Left lung (tissue), 10 donors: ENCODE data around the gene GPR26. TPM values are rescaled to one million over a fixed set of nuclear protein-coding genes. Genes with fewer than 3 reads are reported as not detected.

Experiments used
- ATAC-seq: fragments of 200-7000 bp; cut with Tn5 transposase; one replicate; pipeline ENCODE4 v1.9.1; 2020; ENCODE audit warnings: moderate library complexity
- DNase-seq, 4 donors: peaks; one replicate each; pipeline ENCODE4 v3.0.0-alpha.2; 2013 to 2020
- H3K27ac ChIP-seq, 2 donors: fragments of 200-600 bp; sonication (generic) in 1 of 2; one replicate each; pipeline versions ENCODE4 v1.5.0 to v1.8.0; 2020 to 2021
- H3K27me3 ChIP-seq, 2 donors: fragments of 200-600 bp; sonication (generic) in 1 of 2; one replicate each; pipeline versions ENCODE4 v1.5.0 to v1.8.0; 2020 to 2021
- H3K36me3 ChIP-seq, 2 donors: fragments of 200-600 bp; sonication (generic) in 1 of 2; one replicate each; pipeline versions ENCODE4 v1.5.0 to v1.8.0; 2020 to 2021
- H3K4me1 ChIP-seq, 2 donors: fragments of 200-600 bp; one replicate each; pipeline ENCODE4 v1.8.0; 2021
- H3K4me3 ChIP-seq, 2 donors: fragments of 200-600 bp; sonication (generic) in 1 of 2; one replicate each; pipeline versions ENCODE4 v1.5.0 to v1.8.0; 2020 to 2021; ENCODE audit warnings: mild to moderate bottlenecking in 1 of 2
- H3K9me3 ChIP-seq, 2 donors: fragments of 200-600 bp; sonication (generic) in 1 of 2; one replicate each; pipeline versions ENCODE4 v1.5.0 to v1.8.0; 2020 to 2021
- intact Hi-C, 2 donors: fragments of 100-400 bp; cut with DNase I; formaldehyde crosslinking; loops; one replicate each; pipeline versions ENCODE4 v1.11.2 to v1.14.2; 2022
- polyA plus RNA-seq, 6 donors: library from polyadenylated mRNA; unstranded; fragments of 120-200 nt; gene quantifications; one replicate each; pipeline ENCODE4 v1.2.1, GENCODE V29; 2013; ENCODE audit not compliant: insufficient read length in 6 of 6
- total RNA-seq, 2 donors: library from RNA; stranded (reverse); fragmentation: NEBNext Ultra II Directional; extraction: Animal tissue kit (Norgen Biotek cat#: 25700); gene quantifications; one replicate each; pipeline ENCODE4 v1.2.1, GENCODE V29; 2021
- TF ChIP-seq, protein P1 (sequence below), 2 donors: fragments of 200-600 bp; sonication (generic) in 1 of 2; IDR thresholded peaks; one replicate each; pipeline versions ENCODE4 v1.5.0 to v1.8.0; 2021; ENCODE audit warnings: antibody characterized with exemption in 2 of 2
- donor health status: DM: no; HTN: yes; CAD: no.
- donor health status: DM: no; HTN: no; CAD: no.

GPR26 gene
- total and polyA plus RNA-seq, 8 donors = 0.01 TPM; not detected in 7

DNA sequence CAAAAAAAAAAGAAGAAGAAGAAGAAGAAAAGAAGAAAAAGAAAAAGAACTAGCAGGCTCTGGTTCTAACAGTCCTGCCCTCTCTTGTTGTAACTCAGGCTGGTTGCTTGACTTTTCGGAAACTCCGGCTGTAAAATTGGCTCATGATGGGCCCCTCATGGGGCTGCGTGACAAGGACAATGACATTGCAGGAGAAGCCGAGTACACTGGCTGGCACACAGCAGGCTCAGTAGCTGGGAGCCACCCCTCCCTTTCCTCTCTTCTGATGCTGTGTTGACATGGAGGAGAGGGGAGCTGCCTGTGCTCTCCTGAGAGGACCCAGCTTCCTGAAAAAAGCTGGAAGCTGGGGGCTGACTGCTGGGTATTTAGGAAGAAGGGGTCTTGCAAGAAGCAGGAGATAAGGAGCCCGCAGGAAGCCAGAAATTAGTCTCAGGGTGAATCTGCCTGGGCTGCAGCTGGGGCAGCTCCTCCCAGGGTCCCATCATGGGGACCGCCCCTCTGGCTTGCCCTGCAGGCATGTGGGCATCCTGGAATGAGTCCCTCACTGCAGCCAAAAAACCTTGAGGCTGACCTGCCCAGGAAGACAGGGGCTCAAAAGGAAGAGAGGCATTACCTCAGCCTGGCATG, 14.6 kb upstream of the GPR26 start:
- DNase-seq (no peak), ATAC-seq (no peak)
- Histone ChIP-seq H3K4me1 (no peaks in the 10 kb centered on the region), H3K27ac (no peak overlapping the region), H3K36me3 (no peaks in the 10 kb centered on the region), H3K4me3 (no peak overlapping the region), H3K27me3 (peaks cover 0 to 23% of the 10 kb centered on the region in 2 donors), H3K9me3 (no peaks in the 10 kb centered on the region)
- intact Hi-C loops = no loop called here
- TF ChIP-seq, protein P1, sequence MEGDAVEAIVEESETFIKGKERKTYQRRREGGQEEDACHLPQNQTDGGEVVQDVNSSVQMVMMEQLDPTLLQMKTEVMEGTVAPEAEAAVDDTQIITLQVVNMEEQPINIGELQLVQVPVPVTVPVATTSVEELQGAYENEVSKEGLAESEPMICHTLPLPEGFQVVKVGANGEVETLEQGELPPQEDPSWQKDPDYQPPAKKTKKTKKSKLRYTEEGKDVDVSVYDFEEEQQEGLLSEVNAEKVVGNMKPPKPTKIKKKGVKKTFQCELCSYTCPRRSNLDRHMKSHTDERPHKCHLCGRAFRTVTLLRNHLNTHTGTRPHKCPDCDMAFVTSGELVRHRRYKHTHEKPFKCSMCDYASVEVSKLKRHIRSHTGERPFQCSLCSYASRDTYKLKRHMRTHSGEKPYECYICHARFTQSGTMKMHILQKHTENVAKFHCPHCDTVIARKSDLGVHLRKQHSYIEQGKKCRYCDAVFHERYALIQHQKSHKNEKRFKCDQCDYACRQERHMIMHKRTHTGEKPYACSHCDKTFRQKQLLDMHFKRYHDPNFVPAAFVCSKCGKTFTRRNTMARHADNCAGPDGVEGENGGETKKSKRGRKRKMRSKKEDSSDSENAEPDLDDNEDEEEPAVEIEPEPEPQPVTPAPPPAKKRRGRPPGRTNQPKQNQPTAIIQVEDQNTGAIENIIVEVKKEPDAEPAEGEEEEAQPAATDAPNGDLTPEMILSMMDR (IDR thresholded peaks at IDR 0.05) = no peak

GRCh38 chr10:123655751-123656150, 10.4 kb upstream of the GPR26 start:
- intact Hi-C loops = no loop called here
- Histone ChIP-seq H3K27me3 (peaks cover 0 to 6% of the 10 kb centered on the region in 2 donors), H3K9me3 (no peaks in the 10 kb centered on the region), H3K4me1 (no peaks in the 10 kb centered on the region), H3K4me3 (no peak overlapping the region), H3K36me3 (no peaks in the 10 kb centered on the region), H3K27ac (no peak overlapping the region)
- TF ChIP-seq, protein P1 (IDR thresholded peaks at IDR 0.05) = no peak
- no peak for ATAC-seq
- no peak for DNase-seq

- no peaks in the 10 kb centered on the region for H3K36me3 ChIP-seq
- TF ChIP-seq, protein P1 (IDR thresholded peaks at IDR 0.05) = no peak
- no peak overlapping the region for H3K27ac ChIP-seq
- DNase-seq = no peak
- ATAC-seq = no peak
- intact Hi-C loops = no loop called here
- peaks cover 10 to 55% of the 10 kb centered on the region in 2 donors for H3K27me3 ChIP-seq
- H3K4me1 ChIP-seq = no peaks in the 10 kb centered on the region
- no peak overlapping the region for H3K4me3 ChIP-seq
- no peaks in the 10 kb centered on the region for H3K9me3 ChIP-seq
These were observed 2.6 kb upstream of the GPR26 start for GRCh38 chr10:123663522-123663921.

DNA sequence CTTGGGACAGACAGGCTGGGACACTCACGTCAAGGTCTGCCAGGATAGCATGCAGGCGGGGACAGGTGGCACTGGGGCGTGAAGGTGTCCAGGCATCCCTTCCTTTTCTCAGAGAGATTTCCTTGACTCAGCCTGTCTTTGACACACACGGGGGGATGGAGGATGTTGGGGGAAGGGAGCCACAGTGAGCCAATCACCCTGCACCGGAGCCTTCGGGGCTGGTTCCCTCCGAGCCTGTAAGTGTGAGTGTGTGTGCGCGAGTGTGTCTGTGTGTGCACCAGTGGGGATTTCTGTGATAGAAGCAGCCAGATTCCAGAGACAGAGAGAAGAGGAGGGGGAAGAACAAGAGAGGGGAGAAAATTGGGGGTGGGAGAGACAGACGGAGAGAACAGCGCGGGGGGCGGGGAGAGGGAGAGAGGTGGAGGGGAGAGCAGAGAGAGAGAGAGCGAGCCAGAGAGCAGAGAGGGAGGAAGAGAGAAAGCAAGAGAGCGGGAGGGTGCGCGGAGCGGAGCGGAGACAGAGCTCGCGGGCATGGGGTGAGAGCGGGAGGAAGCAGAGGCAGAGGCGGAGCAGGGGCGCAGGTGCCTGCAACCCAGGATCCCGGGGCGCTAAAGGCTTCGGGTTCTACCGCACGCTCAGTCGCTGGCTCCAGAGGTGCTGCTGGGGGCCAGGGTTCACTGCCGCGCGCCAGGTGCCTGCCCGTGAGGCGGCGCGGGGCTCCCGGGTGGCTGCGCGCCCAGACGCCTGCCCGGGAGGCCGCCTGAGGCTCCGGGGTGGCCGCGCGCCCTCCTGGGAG, 466 bp upstream of the GPR26 start:
- H3K9me3 ChIP-seq = no peaks in the 10 kb centered on the region
- no peaks in the 10 kb centered on the region for H3K4me1 ChIP-seq
- no peaks in the 10 kb centered on the region for H3K36me3 ChIP-seq
- H3K27ac ChIP-seq = no peak overlapping the region
- DNase-seq (no peak), ATAC-seq (no peak)
- intact Hi-C loops = no loop called here
- no peak overlapping the region for H3K4me3 ChIP-seq
- TF ChIP-seq, protein P1 (IDR thresholded peaks at IDR 0.05) = no peak
- H3K27me3 ChIP-seq = peaks cover 10 to 76% of the 10 kb centered on the region in 2 donors

DNA sequence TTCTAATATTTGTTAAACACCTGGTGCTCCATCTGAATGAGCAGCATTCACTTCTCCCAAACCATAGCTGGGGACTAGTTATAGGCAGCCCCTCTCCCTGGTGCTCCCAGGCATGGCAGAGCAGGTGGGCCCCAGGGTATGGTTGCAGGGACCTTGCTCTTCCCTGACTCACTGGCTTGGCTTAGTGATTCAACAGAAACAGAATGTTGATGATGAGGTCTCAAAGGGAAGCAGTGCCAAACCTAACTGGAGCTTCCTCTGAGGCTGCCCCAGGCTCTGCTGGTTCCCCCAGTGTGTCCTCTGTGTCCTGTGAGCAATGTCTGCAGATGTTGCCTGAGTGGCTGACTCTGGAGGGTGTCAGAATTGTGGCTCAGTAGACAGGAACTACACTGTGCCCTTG, 3.7 kb downstream of the GPR26 start:
- no peak for DNase-seq
- Histone ChIP-seq H3K4me1 (no peaks in the 10 kb centered on the region), H3K36me3 (no peaks in the 10 kb centered on the region), H3K4me3 (no peak overlapping the region), H3K27ac (no peak overlapping the region), H3K27me3 (peaks cover 10 to 72% of the 10 kb centered on the region in 2 donors), H3K9me3 (no peaks in the 10 kb centered on the region)
- ATAC-seq = no peak
- intact Hi-C loops = no loop called here
- TF ChIP-seq, protein P1 (IDR thresholded peaks at IDR 0.05) = no peak
